Loucy (cell line): Measurements from ENCODE around the gene AKT1S1.

Source experiments
- H2AFZ ChIP-seq: fragments of 200-600 bp; sonication (generic); 2 replicates; pipeline ENCODE4 v1.6.0; 2016; ENCODE audit warnings: antibody characterized with exemption, mild to moderate bottlenecking, low read length, moderate library complexity
- H3F3A ChIP-seq: fragments of 200-600 bp; 2 replicates; pipeline ENCODE4 v1.6.0; 2016; ENCODE audit warnings: antibody characterized with exemption, low read depth, mild to moderate bottlenecking
- H3K27me3 ChIP-seq: fragments of 200-600 bp; sonication (generic); 2 replicates; pipeline ENCODE4 v1.6.1; 2014; ENCODE audit warnings: low read length, mild to moderate bottlenecking; ENCODE audit not compliant: insufficient read depth, poor library complexity, severe bottlenecking
- H3K36me3 ChIP-seq: fragments of 200-600 bp; sonication (generic); 2 replicates; pipeline ENCODE4 v1.6.1; 2016; ENCODE audit warnings: low read length; ENCODE audit not compliant: insufficient read depth
- H3K4me1 ChIP-seq: fragments of 200-600 bp; sonication (generic); 2 replicates; pipeline ENCODE4 v1.5.1; 2014; ENCODE audit warnings: low read length, mild to moderate bottlenecking; ENCODE audit not compliant: insufficient read depth, poor library complexity, severe bottlenecking
- H3K4me2 ChIP-seq: fragments of 200-600 bp; sonication (generic); 2 replicates; pipeline ENCODE4 v1.6.0; 2014; ENCODE audit warnings: antibody characterized with exemption, low read length, low read depth, mild to moderate bottlenecking; ENCODE audit not compliant: poor library complexity, severe bottlenecking
- H3K4me3 ChIP-seq: fragments of 200-600 bp; sonication (generic); 2 replicates; pipeline ENCODE4 v1.5.1; 2014; ENCODE audit warnings: low read length, mild to moderate bottlenecking, mixed read lengths; ENCODE audit not compliant: poor library complexity, severe bottlenecking
- H3K79me2 ChIP-seq: fragments of 200-600 bp; sonication (generic); 2 replicates; pipeline ENCODE4 v1.6.1; 2014; ENCODE audit warnings: low read length; ENCODE audit not compliant: insufficient read depth
- H3K9ac ChIP-seq: fragments of 200-600 bp; sonication (generic); 2 replicates; pipeline ENCODE4 v1.6.0; 2014; ENCODE audit warnings: mild to moderate bottlenecking, low read depth, low read length, moderate library complexity; ENCODE audit not compliant: poor library complexity, severe bottlenecking
- H3K9me2 ChIP-seq: fragments of 200-600 bp; sonication (generic); replicated peaks from 2 replicates; pipeline ENCODE4 v1.6.1; 2016; ENCODE audit warnings: low read depth, low read length, mixed read lengths
- H3K9me3 ChIP-seq: fragments of 200-600 bp; sonication (generic); 2 replicates; pipeline ENCODE4 v1.6.1; 2014; ENCODE audit warnings: mild to moderate bottlenecking, antibody characterized with exemption, low read length, low read depth; ENCODE audit not compliant: insufficient read depth
- H4K20me1 ChIP-seq: fragments of 200-600 bp; sonication (generic); 2 replicates; pipeline ENCODE4 v1.6.0; 2014; ENCODE audit warnings: antibody characterized with exemption, low read length, mild to moderate bottlenecking; ENCODE audit not compliant: insufficient read depth, poor library complexity, severe bottlenecking
- EZH2phosphoT487 ChIP-seq: fragments of 200-600 bp; IDR thresholded peaks from 2 replicates; pipeline ENCODE4 v1.6.1; 2018; ENCODE audit warnings: antibody characterized with exemption, mild to moderate bottlenecking, moderate library complexity, borderline replicate concordance
- TF ChIP-seq, protein P1 (sequence below): fragments of 200-600 bp; sonication (generic); conservative IDR thresholded peaks from 2 replicates; pipeline ENCODE4 v1.5.1; 2014; ENCODE audit warnings: mild to moderate bottlenecking, antibody characterized with exemption, low read length

The AKT1S1 gene

DNA sequence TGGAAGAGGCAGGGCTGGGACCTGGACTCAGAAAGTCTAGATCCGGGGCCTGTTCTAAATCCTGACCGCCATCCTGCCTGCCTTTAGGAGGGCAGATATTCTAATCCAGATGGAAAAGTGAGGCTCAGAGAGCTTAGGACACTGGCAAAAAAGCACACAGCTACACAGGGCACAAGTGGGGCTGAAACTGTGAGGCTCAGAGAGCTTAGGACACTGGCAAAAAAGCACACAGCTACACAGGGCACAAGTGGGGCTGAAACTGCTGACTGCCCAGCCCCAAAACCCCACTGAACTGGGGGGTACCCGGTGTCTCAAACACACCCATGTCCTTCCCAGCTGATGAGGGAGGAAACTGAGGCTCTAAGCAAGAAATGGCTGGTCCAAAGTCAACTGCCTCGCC, 2.0 kb downstream of the AKT1S1 start:
- Histone ChIP-seq H3F3A (no peaks in the 10 kb centered on the region), H3K36me3 (peaks cover under 1% of the 10 kb centered on the region; the same call in 1 of the 2 replicates), H3K27me3 (no peaks in the 10 kb centered on the region), H3K79me2 (peaks cover 41% of the 10 kb centered on the region), H3K4me2 (peak overlapping the region; percentile 87), H3K9ac (peak overlapping the region; percentile 91), H2AFZ (no peak overlapping the region), H3K9me3 (no peaks in the 10 kb centered on the region), H4K20me1 (peaks cover 11% of the 10 kb centered on the region), H3K9me2 (no peaks in the 10 kb centered on the region), H3K4me3 (peak overlapping the region; percentile 95), H3K4me1 (peaks cover 32% of the 10 kb centered on the region)
- TF ChIP-seq, protein P1, sequence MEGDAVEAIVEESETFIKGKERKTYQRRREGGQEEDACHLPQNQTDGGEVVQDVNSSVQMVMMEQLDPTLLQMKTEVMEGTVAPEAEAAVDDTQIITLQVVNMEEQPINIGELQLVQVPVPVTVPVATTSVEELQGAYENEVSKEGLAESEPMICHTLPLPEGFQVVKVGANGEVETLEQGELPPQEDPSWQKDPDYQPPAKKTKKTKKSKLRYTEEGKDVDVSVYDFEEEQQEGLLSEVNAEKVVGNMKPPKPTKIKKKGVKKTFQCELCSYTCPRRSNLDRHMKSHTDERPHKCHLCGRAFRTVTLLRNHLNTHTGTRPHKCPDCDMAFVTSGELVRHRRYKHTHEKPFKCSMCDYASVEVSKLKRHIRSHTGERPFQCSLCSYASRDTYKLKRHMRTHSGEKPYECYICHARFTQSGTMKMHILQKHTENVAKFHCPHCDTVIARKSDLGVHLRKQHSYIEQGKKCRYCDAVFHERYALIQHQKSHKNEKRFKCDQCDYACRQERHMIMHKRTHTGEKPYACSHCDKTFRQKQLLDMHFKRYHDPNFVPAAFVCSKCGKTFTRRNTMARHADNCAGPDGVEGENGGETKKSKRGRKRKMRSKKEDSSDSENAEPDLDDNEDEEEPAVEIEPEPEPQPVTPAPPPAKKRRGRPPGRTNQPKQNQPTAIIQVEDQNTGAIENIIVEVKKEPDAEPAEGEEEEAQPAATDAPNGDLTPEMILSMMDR: no peak
- TF ChIP-seq EZH2phosphoT487: no peak

DNA sequence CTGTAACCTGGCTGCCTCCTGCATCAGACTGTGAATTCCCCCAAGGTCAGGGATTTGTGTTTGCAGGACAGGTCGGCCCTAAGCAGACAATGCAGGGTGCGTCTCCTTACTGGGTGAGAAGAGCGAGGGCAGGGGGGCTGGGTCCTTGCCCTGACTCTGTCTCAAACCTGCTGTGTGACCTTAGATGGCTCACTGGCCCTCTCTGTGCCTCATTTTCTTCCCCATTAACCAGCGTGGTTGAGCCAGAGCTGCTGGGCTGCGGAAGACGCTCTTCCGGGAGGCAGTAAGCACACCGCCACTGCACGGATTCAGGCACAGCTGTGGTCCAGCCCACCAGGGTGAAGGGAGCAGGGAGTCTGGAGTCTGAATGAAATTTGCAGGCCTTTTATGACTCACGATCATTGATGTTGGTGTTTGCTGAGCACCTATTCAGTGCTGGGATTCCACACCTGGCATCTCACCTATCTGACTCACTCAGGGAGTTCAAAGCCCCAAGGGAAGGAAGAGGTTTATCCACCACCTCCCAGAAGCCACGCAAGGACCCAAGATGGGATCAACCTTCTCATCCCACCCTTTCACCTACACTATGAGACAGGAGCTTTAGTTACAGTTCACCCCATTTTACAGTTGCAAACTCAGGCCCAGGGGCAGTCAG, 2.5 kb downstream of the AKT1S1 start:
- Histone ChIP-seq H3K27me3 (no peaks in the 10 kb centered on the region), H3K4me3 (peak overlapping the region; percentile 95), H2AFZ (no peak overlapping the region), H3K36me3 (no peaks in the 10 kb centered on the region), H3K9ac (peak overlapping the region; percentile 91), H4K20me1 (peaks cover 11% of the 10 kb centered on the region), H3K9me3 (no peaks in the 10 kb centered on the region), H3K79me2 (peaks cover 43% of the 10 kb centered on the region), H3K4me1 (peaks cover 34% of the 10 kb centered on the region), H3F3A (no peaks in the 10 kb centered on the region), H3K9me2 (no peaks in the 10 kb centered on the region), H3K4me2 (peak overlapping the region; percentile 87)
- no peak for TF ChIP-seq EZH2phosphoT487
- TF ChIP-seq, protein P1: no peak

- Histone ChIP-seq H3K4me1 (peaks cover 33% of the 10 kb centered on the region), H3K79me2 (peaks cover 38% of the 10 kb centered on the region), H2AFZ (no peak overlapping the region), H3F3A (no peaks in the 10 kb centered on the region), H3K9ac (no peak overlapping the region), H3K4me2 (no peak overlapping the region), H3K27me3 (no peaks in the 10 kb centered on the region), H4K20me1 (peaks cover 10% of the 10 kb centered on the region), H3K9me3 (no peaks in the 10 kb centered on the region), H3K4me3 (no peak overlapping the region), H3K9me2 (no peaks in the 10 kb centered on the region), H3K36me3 (no peaks in the 10 kb centered on the region)
- TF ChIP-seq EZH2phosphoT487: no peak
- TF ChIP-seq, protein P1: no peak
Measured at GRCh38 chr19:49873834-49874233, 3.3 kb downstream of the AKT1S1 start.
